Upper lobe of right lung (tissue), 1 donor: Measurements from ENCODE around the gene GABRG3. TPM values are rescaled to one million over a fixed set of nuclear protein-coding genes. Genes with fewer than 3 reads are reported as not detected.

Source experiments
- ATAC-seq: fragments of 200-7000 bp; cut with Tn5 transposase; one replicate; pipeline ENCODE4 v1.9.1; 2020; ENCODE audit warnings: mild to moderate bottlenecking, moderate library complexity
- DNase-seq: peaks from one replicate; pipeline ENCODE4 v3.0.0-alpha.2; 2020
- H3K27ac ChIP-seq: fragments of 200-600 bp; one replicate; pipeline ENCODE4 v1.8.0; 2022
- H3K27me3 ChIP-seq: fragments of 200-600 bp; one replicate; pipeline ENCODE4 v1.8.0; 2022; ENCODE audit warnings: mild to moderate bottlenecking
- H3K36me3 ChIP-seq: fragments of 200-600 bp; one replicate; pipeline ENCODE4 v1.8.0; 2022
- H3K4me1 ChIP-seq: fragments of 200-600 bp; one replicate; pipeline ENCODE4 v1.8.0; 2022
- H3K4me3 ChIP-seq: fragments of 200-600 bp; one replicate; pipeline ENCODE4 v1.8.0; 2022; ENCODE audit warnings: mild to moderate bottlenecking
- H3K9me3 ChIP-seq: fragments of 200-600 bp; one replicate; pipeline ENCODE4 v1.8.0; 2022
- CTCF ChIP-seq: fragments of 200-600 bp; IDR thresholded peaks from one replicate; pipeline ENCODE4 v1.8.0; 2022; ENCODE audit warnings: antibody characterized with exemption
- intact Hi-C: fragments of 100-400 bp; cut with DNase I; formaldehyde crosslinking; loops from one replicate; pipeline ENCODE4 v1.11.0; 2022
- total RNA-seq: library from RNA; stranded (reverse); fragmentation: NEBNext Ultra II Directional; extraction: Animal tissue kit (Norgen Biotek cat#: 25700); gene quantifications from one replicate; pipeline ENCODE4 v1.2.1, GENCODE V29; 2021
- donor health status: DM: no; HTN: yes; CAD: no; lungs with severe emphysema.

Gene GABRG3
- total RNA-seq, 1 donor from 2014 or later = not detected

- Histone ChIP-seq H3K4me1 (no peaks in the 10 kb centered on the region), H3K4me3 (no peak overlapping the region), H3K36me3 (no peaks in the 10 kb centered on the region), H3K27me3 (no peaks in the 10 kb centered on the region), H3K9me3 (peaks cover 10% of the 10 kb centered on the region), H3K27ac (no peak overlapping the region)
- TF ChIP-seq CTCF = no peak
- no peak for ATAC-seq
- intact Hi-C loops = no loop called here
- no peak for DNase-seq
These were observed 99.9 kb downstream of the GABRG3 start for GRCh38 chr15:27070841-27071240.

- TF ChIP-seq CTCF = no peak
- Histone ChIP-seq H3K27ac (no peak overlapping the region), H3K36me3 (no peaks in the 10 kb centered on the region), H3K4me3 (no peak overlapping the region), H3K27me3 (no peaks in the 10 kb centered on the region), H3K4me1 (no peaks in the 10 kb centered on the region), H3K9me3 (peaks cover under 1% of the 10 kb centered on the region)
- DNase-seq (no peak), ATAC-seq (no peak)
- intact Hi-C loops = no loop called here
These were observed 103.2 kb downstream of the GABRG3 start for GRCh38 chr15:27074179-27074578.

GRCh38 chr15:27077790-27078189 is 106.8 kb downstream of the GABRG3 start:
- TF ChIP-seq CTCF = no peak
- no peaks in the 10 kb centered on the region for H3K27me3 ChIP-seq
- no peaks in the 10 kb centered on the region for H3K9me3 ChIP-seq
- ATAC-seq (no peak), DNase-seq (no peak)
- H3K27ac ChIP-seq = no peak overlapping the region
- no peaks in the 10 kb centered on the region for H3K36me3 ChIP-seq
- no peaks in the 10 kb centered on the region for H3K4me1 ChIP-seq
- intact Hi-C loops = no loop called here
- no peak overlapping the region for H3K4me3 ChIP-seq

- Histone ChIP-seq H3K27ac (no peak overlapping the region), H3K9me3 (no peaks in the 10 kb centered on the region), H3K4me1 (no peaks in the 10 kb centered on the region), H3K27me3 (no peaks in the 10 kb centered on the region), H3K4me3 (no peak overlapping the region), H3K36me3 (no peaks in the 10 kb centered on the region)
- DNase-seq (no peak), ATAC-seq (no peak)
- no peak for TF ChIP-seq CTCF
- intact Hi-C loops = no loop called here
These were observed 110.9 kb downstream of the GABRG3 start for GRCh38 chr15:27081676-27082418.

- no peak overlapping the region for H3K4me3 ChIP-seq
- TF ChIP-seq CTCF = no peak
- intact Hi-C loops = no loop called here
- ATAC-seq = no peak
- H3K27me3 ChIP-seq = no peaks in the 10 kb centered on the region
- no peak for DNase-seq
- H3K36me3 ChIP-seq = no peaks in the 10 kb centered on the region
- no peaks in the 10 kb centered on the region for H3K4me1 ChIP-seq
- no peaks in the 10 kb centered on the region for H3K9me3 ChIP-seq
- H3K27ac ChIP-seq = no peak overlapping the region
These were observed 111.5 kb downstream of the GABRG3 start for GRCh38 chr15:27082526-27082925.

- ATAC-seq = no peak
- Histone ChIP-seq H3K36me3 (no peaks in the 10 kb centered on the region), H3K4me1 (no peaks in the 10 kb centered on the region), H3K27me3 (no peaks in the 10 kb centered on the region), H3K27ac (no peak overlapping the region), H3K9me3 (no peaks in the 10 kb centered on the region), H3K4me3 (no peak overlapping the region)
- DNase-seq = no peak
- TF ChIP-seq CTCF = no peak
- intact Hi-C loops = no loop called here
These were observed 113.9 kb downstream of the GABRG3 start for GRCh38 chr15:27084844-27085243.
